Panc1 (cell line): ENCODE results near the gene SUFU.

Source experiments
- POLR2AphosphoS5 ChIP-seq: IDR thresholded peaks from 2 replicates; pipeline ENCODE4 v1.6.1; 2012; ENCODE audit warnings: mild to moderate bottlenecking, low read depth, low read length, moderate library complexity
- SIN3A ChIP-seq: IDR thresholded peaks from 2 replicates; pipeline ENCODE4 v1.6.1; 2012; ENCODE audit warnings: low read depth, mild to moderate bottlenecking, low read length, moderate library complexity, borderline replicate concordance; ENCODE audit not compliant: insufficient read depth
- TCF7L2 ChIP-seq: IDR thresholded peaks from 2 replicates; pipeline ENCODE4 v1.6.1; 2011; ENCODE audit warnings: mild to moderate bottlenecking, low read depth, low read length, inconsistent platforms
- TF ChIP-seq, protein P1 (sequence below): fragments of 450-650 bp; IDR thresholded peaks from 2 replicates; pipeline ENCODE4 v1.5.1; 2017; ENCODE audit warnings: mild to moderate bottlenecking
- TF ChIP-seq, protein P2 (sequence below), 2 experiments: IDR thresholded peaks; 2 replicates each; pipeline ENCODE4 v1.6.1; 2011 to 2012; ENCODE audit warnings: low read depth in 2 of 2, control low read depth in 1 of 2, low read length in 1 of 2, mild to moderate bottlenecking in 1 of 2, moderate library complexity in 1 of 2; ENCODE audit not compliant: insufficient read depth in 1 of 2

DNA sequence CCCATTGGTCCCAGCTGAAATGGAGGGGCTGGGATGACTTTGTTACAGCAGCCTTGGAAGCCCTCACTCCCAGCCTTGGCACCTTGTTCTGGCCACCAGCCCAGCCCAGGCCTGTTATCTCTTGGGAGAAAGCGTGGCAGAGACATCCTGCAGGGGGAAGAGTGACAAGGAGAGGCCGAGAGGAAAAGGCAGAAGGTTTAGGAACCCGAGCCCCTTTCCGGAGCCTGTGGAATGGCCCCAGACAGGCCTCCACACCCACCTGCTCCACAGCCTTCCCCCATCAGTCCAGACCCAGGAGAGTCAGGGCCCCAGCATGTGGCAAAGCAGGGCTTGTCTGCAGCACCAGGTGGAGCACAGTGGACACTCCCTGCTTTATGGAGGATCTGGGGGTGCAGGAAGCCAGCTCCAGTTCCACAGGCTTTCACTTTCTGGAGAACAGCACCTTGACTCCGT lies 116.4 kb downstream of the SUFU start:
- TF ChIP-seq, protein P1, sequence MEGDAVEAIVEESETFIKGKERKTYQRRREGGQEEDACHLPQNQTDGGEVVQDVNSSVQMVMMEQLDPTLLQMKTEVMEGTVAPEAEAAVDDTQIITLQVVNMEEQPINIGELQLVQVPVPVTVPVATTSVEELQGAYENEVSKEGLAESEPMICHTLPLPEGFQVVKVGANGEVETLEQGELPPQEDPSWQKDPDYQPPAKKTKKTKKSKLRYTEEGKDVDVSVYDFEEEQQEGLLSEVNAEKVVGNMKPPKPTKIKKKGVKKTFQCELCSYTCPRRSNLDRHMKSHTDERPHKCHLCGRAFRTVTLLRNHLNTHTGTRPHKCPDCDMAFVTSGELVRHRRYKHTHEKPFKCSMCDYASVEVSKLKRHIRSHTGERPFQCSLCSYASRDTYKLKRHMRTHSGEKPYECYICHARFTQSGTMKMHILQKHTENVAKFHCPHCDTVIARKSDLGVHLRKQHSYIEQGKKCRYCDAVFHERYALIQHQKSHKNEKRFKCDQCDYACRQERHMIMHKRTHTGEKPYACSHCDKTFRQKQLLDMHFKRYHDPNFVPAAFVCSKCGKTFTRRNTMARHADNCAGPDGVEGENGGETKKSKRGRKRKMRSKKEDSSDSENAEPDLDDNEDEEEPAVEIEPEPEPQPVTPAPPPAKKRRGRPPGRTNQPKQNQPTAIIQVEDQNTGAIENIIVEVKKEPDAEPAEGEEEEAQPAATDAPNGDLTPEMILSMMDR, result no peak
- no peak for TF ChIP-seq SIN3A
- TF ChIP-seq POLR2AphosphoS5, result no peak
- no peak for TF ChIP-seq TCF7L2
- TF ChIP-seq, protein P2, sequence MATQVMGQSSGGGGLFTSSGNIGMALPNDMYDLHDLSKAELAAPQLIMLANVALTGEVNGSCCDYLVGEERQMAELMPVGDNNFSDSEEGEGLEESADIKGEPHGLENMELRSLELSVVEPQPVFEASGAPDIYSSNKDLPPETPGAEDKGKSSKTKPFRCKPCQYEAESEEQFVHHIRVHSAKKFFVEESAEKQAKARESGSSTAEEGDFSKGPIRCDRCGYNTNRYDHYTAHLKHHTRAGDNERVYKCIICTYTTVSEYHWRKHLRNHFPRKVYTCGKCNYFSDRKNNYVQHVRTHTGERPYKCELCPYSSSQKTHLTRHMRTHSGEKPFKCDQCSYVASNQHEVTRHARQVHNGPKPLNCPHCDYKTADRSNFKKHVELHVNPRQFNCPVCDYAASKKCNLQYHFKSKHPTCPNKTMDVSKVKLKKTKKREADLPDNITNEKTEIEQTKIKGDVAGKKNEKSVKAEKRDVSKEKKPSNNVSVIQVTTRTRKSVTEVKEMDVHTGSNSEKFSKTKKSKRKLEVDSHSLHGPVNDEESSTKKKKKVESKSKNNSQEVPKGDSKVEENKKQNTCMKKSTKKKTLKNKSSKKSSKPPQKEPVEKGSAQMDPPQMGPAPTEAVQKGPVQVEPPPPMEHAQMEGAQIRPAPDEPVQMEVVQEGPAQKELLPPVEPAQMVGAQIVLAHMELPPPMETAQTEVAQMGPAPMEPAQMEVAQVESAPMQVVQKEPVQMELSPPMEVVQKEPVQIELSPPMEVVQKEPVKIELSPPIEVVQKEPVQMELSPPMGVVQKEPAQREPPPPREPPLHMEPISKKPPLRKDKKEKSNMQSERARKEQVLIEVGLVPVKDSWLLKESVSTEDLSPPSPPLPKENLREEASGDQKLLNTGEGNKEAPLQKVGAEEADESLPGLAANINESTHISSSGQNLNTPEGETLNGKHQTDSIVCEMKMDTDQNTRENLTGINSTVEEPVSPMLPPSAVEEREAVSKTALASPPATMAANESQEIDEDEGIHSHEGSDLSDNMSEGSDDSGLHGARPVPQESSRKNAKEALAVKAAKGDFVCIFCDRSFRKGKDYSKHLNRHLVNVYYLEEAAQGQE (IDR thresholded peaks at IDR 0.05; ENCODE audit: insufficient read depth in 1 of 2, low read depth in 2 of 2, low read length in 1 of 2), result no peak
